ENCODE results near the gene PRKD1. TPM values are rescaled to one million over a fixed set of nuclear protein-coding genes. Genes with fewer than 3 reads are reported as not detected.

PRKD1 gene
- total RNA-seq, 1 experiment from 2014 or later, result 2.7 TPM

DNA sequence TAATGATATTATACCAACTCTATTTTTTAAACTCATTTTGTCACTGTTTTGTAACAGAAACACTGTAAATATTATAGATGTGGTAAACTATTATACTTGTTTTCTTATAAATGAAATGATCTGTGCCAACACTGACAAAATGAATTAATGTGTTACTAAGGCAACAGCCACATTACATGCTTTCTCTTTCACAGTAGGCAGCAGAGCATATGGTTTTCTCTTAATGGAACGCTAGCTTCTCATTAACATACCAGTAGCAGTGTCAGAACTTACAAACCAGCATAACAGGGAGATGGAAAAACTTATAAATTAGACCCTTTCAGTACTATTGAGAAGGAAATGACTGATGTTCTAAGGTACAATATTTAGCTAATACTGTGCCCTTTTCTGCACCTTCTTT lies 398.8 kb downstream of the PRKD1 start:
- Histone ChIP-seq H3K79me2 (ENCODE audit: insufficient read depth, low read length) (no peaks in the 10 kb centered on the region), H3K9me3 (ENCODE audit: control insufficient read depth, low read depth, low read length) (no peaks in the 10 kb centered on the region), H3K14ac (ENCODE audit: insufficient read depth, low read length) (no peak overlapping the region), H2BK5ac (ENCODE audit: insufficient read length, low read length) (no peak overlapping the region), H2BK15ac (ENCODE audit: low read depth, low read length) (no peak overlapping the region), H3T11ph (ENCODE audit: low read length) (no peak overlapping the region), H4K8ac (replicated peaks; ENCODE audit: insufficient read length, low read depth, low read length) (no peak overlapping the region), H2AK5ac (ENCODE audit: insufficient read length, low read length) (no peak overlapping the region), H3K27ac (ENCODE audit: insufficient read length, low read depth, low read length) (no peak overlapping the region), H3K56ac (ENCODE audit: insufficient read length, low read depth, low read length) (no peak overlapping the region), H3K4me1 (ENCODE audit: insufficient read depth, low read length) (no peaks in the 10 kb centered on the region), H3K27me3 (ENCODE audit: insufficient read depth, low read length) (no peaks in the 10 kb centered on the region), H3K9ac (ENCODE audit: extremely low read depth, insufficient read length, low read length) (no peak overlapping the region), H3K79me1 (ENCODE audit: insufficient read depth, low read depth, low read length, poor library complexity, severe bottlenecking) (no peaks in the 10 kb centered on the region), H4K91ac (ENCODE audit: insufficient read length, low read depth, low read length) (no peak overlapping the region), H3K23me2 (ENCODE audit: insufficient read length, low read depth, low read length, poor library complexity, severe bottlenecking) (no peaks in the 10 kb centered on the region), H3K18ac (ENCODE audit: insufficient read length, low read depth, low read length) (no peak overlapping the region), H2AFZ (ENCODE audit: low read length) (no peak overlapping the region), H3K23ac (ENCODE audit: insufficient read length, low read depth, low read length) (no peak overlapping the region), H2BK12ac (ENCODE audit: insufficient read length, low read depth, low read length) (no peak overlapping the region), H3K4me2 (ENCODE audit: insufficient read depth, insufficient read length, low read length) (no peak overlapping the region), H4K20me1 (ENCODE audit: control insufficient read depth, insufficient read depth, insufficient read length) (no peaks in the 10 kb centered on the region), H4K5ac (ENCODE audit: insufficient read length, low read depth, low read length) (no peak overlapping the region), H2BK120ac (ENCODE audit: low read depth, low read length, poor library complexity, severe bottlenecking) (no peak overlapping the region), H2BK20ac (ENCODE audit: low read depth, low read length, poor library complexity, severe bottlenecking) (no peak overlapping the region), H3K4ac (ENCODE audit: low read depth, low read length) (no peak overlapping the region)
- peaks cover 9% of the 10 kb centered on the region for H3K27me3 Mint-ChIP-seq (ENCODE audit: low read depth)
- no peak for DNase-seq
- H3K27ac Mint-ChIP-seq, result no peak overlapping the region
- peaks cover 0 to 11% of the 10 kb centered on the region in 2 experiments; a peak in 2 of 4 replicates for H3K4me1 Mint-ChIP-seq
- no CpG with 5 or more reads among the region's 1 CpG for WGBS (ENCODE audit: extremely low coverage, insufficient read length, low lambda C conversion rate)
- TF ChIP-seq CTCF (conservative IDR thresholded peaks at IDR 0.05), result no peak
- H3K36me3 Mint-ChIP-seq (ENCODE audit: insufficient read depth in 1 of 3, low read depth in 3 of 3), result no peaks in the 10 kb centered on the region
- H3K9me3 Mint-ChIP-seq, result no peaks in the 10 kb centered on the region
- H3K4me3 Mint-ChIP-seq, result no peak overlapping the region
